ENCODE results near the gene RAD54L2.
"Not testable (repeated sequence)": the region's sequence is repeated elsewhere in the genome, so short reads cannot be mapped to it uniquely, and the experiment has no call there.

The RAD54L2 gene

GRCh38 chr3:51544011-51544775, 5.7 kb downstream of the RAD54L2 start:
- H3K9ac ChIP-seq (ENCODE audit: low read depth, low read length) = no peak overlapping the region
- no peaks in the 10 kb centered on the region for H3K27me3 ChIP-seq (ENCODE audit: control insufficient read depth, insufficient read depth, low read length)
- H3K4me2 ChIP-seq (ENCODE audit: low read length) = no peak overlapping the region
- peaks cover 14% of the 10 kb centered on the region for H3K36me3 ChIP-seq (ENCODE audit: insufficient read depth, low read length)
- no peaks in the 10 kb centered on the region for H3K9me3 ChIP-seq (replicated peaks; ENCODE audit: low read length)
- H3K4me1 ChIP-seq (ENCODE audit: control insufficient read depth, insufficient read depth, low read length) = peaks cover 13% of the 10 kb centered on the region
- no peak overlapping the region for H3K4me3 ChIP-seq (ENCODE audit: low read length)

DNA sequence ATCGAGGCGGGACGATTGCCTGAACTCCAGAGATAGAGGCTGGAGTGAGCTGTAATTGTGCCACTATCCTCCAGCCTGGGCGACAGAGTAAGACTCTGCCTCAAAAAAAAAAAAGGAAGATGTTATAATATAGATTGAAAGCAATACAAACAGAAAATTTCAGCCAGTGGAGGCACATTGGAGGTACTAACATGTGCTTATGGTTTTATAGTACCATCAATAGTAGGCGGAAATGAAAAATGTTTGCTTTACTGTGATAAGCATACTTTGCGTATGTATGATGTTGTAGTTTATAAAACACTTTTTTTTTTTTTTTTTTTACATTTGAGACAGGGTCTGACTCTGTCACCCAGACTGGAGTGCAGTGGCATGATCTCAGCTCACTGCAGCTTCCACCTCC, 8.8 kb downstream of the RAD54L2 start:
- no peak overlapping the region for H3K4me2 ChIP-seq (ENCODE audit: low read length)
- no peaks in the 10 kb centered on the region for H3K9me3 ChIP-seq (replicated peaks; ENCODE audit: low read length)
- no peaks in the 10 kb centered on the region for H3K4me1 ChIP-seq (ENCODE audit: control insufficient read depth, insufficient read depth, low read length)
- no peak overlapping the region for H3K9ac ChIP-seq (ENCODE audit: low read depth, low read length)
- no peaks in the 10 kb centered on the region for H3K27me3 ChIP-seq (ENCODE audit: control insufficient read depth, insufficient read depth, low read length)
- peaks cover 20% of the 10 kb centered on the region for H3K36me3 ChIP-seq (ENCODE audit: insufficient read depth, low read length)
- H3K4me3 ChIP-seq (ENCODE audit: low read length) = no peak overlapping the region

DNA sequence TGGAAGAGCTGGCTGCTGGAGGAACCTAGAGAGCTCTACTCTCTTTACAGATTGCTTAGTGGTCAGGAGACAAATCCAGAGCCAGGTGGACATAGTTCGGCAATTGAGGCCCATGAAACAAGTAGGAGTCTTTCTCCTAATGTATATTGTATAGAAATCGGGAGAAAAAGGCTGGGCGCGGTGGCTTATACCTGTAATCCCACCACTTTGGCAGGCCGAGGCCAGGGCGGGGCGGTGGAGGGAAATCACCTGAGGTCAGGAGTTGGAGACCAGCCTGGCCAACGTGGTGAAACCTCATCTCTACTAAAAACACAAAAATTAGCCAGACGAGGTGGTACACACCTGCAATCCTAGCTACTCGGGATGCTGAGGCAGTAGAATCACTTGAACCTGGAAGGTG, 10.8 kb downstream of the RAD54L2 start:
- H3K9me3 ChIP-seq (replicated peaks; ENCODE audit: low read length) = no peaks in the 10 kb centered on the region
- no peaks in the 10 kb centered on the region for H3K27me3 ChIP-seq (ENCODE audit: control insufficient read depth, insufficient read depth, low read length)
- H3K4me1 ChIP-seq (ENCODE audit: control insufficient read depth, insufficient read depth, low read length) = no peaks in the 10 kb centered on the region
- H3K4me2 ChIP-seq (ENCODE audit: low read length) = no peak overlapping the region
- H3K9ac ChIP-seq (ENCODE audit: low read depth, low read length) = no peak overlapping the region
- H3K4me3 ChIP-seq (ENCODE audit: low read length) = no peak overlapping the region
- H3K36me3 ChIP-seq (ENCODE audit: insufficient read depth, low read length) = peaks cover 21% of the 10 kb centered on the region

GRCh38 chr3:51550080-51550819, 11.7 kb downstream of the RAD54L2 start:
- no peak overlapping the region for H3K4me3 ChIP-seq (ENCODE audit: low read length)
- H3K27me3 ChIP-seq (ENCODE audit: control insufficient read depth, insufficient read depth, low read length) = no peaks in the 10 kb centered on the region
- no peaks in the 10 kb centered on the region for H3K9me3 ChIP-seq (replicated peaks; ENCODE audit: low read length)
- H3K36me3 ChIP-seq (ENCODE audit: insufficient read depth, low read length) = peaks cover 17% of the 10 kb centered on the region
- H3K9ac ChIP-seq (ENCODE audit: low read depth, low read length) = no peak overlapping the region
- no peaks in the 10 kb centered on the region for H3K4me1 ChIP-seq (ENCODE audit: control insufficient read depth, insufficient read depth, low read length)
- H3K4me2 ChIP-seq (ENCODE audit: low read length) = no peak overlapping the region

DNA sequence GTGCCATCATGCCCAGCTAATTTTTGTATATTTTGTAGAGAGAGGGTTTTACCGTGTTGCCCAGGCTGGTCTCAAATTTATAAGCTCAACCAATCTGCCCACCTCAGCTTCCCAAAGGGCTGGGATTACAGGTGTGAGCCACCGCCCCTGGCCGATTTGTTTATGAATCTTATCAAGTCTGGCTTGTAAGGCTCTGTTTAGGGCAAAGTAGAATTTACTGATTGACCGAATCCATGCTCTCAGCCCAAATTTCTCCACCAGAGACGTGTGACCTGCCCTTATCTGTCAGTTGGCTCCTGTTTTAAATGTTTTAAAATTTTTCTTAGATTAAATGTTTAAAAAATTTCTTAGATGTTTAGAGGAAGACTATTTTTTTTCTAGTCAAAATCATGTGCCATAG, 19.5 kb downstream of the RAD54L2 start:
- H3K9ac ChIP-seq (ENCODE audit: low read depth, low read length) = no peak overlapping the region

GRCh38 chr3:51559411-51559888, 20.9 kb downstream of the RAD54L2 start:
- Histone ChIP-seq H3K4me1 (ENCODE audit: control insufficient read depth, insufficient read depth, low read length) (peaks cover 9% of the 10 kb centered on the region), H3K9ac (ENCODE audit: low read depth, low read length) (no peak overlapping the region), H3K4me3 (ENCODE audit: low read length) (no peak overlapping the region), H3K36me3 (ENCODE audit: insufficient read depth, low read length) (peaks cover 5% of the 10 kb centered on the region), H3K27me3 (ENCODE audit: control insufficient read depth, insufficient read depth, low read length) (no peaks in the 10 kb centered on the region), H3K4me2 (ENCODE audit: low read length) (no peak overlapping the region), H3K9me3 (replicated peaks; ENCODE audit: low read length) (no peaks in the 10 kb centered on the region)

More for the DNA sequence above, 19.5 kb downstream of the RAD54L2 start:
- Histone ChIP-seq H3K36me3 (ENCODE audit: insufficient read depth, low read length) (peaks cover 13% of the 10 kb centered on the region), H3K27me3 (ENCODE audit: control insufficient read depth, insufficient read depth, low read length) (no peaks in the 10 kb centered on the region), H3K4me3 (ENCODE audit: low read length) (no peak overlapping the region), H3K9me3 (replicated peaks; ENCODE audit: low read length) (no peaks in the 10 kb centered on the region), H3K4me1 (ENCODE audit: control insufficient read depth, insufficient read depth, low read length) (peaks cover 9% of the 10 kb centered on the region), H3K4me2 (ENCODE audit: low read length) (no peak overlapping the region)

DNA sequence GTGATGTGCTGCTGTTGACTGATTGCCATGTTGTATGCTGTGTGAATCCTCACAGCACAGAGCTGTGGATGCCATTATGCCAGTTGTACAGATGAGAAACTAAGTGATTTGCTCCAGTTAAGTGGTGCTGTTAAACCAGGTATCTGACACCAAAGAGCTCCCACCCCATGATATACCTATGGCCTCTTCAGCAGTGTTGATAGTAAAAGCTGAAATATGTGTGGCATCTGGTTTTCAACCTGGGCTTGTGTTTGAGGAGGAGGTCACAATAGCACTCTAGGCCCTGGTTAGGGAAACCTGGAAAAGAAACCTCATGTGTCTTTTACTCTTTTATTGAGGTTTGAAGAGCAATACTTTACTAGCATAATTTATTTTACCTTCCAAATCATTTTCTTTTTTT, 21.4 kb downstream of the RAD54L2 start:
- H3K9me3 ChIP-seq (replicated peaks; ENCODE audit: low read length) = no peaks in the 10 kb centered on the region
- peaks cover 9% of the 10 kb centered on the region for H3K4me1 ChIP-seq (ENCODE audit: control insufficient read depth, insufficient read depth, low read length)
- H3K27me3 ChIP-seq (ENCODE audit: control insufficient read depth, insufficient read depth, low read length) = no peaks in the 10 kb centered on the region
- H3K9ac ChIP-seq (ENCODE audit: low read depth, low read length) = no peak overlapping the region
- H3K4me2 ChIP-seq (ENCODE audit: low read length) = no peak overlapping the region
- H3K4me3 ChIP-seq (ENCODE audit: low read length) = no peak overlapping the region
- peaks cover 5% of the 10 kb centered on the region for H3K36me3 ChIP-seq (ENCODE audit: insufficient read depth, low read length)

- H3K36me3 ChIP-seq (ENCODE audit: insufficient read depth, low read length); H3K9ac ChIP-seq (ENCODE audit: low read depth, low read length); H3K4me2 ChIP-seq (ENCODE audit: low read length); H3K4me1 ChIP-seq (ENCODE audit: control insufficient read depth, insufficient read depth, low read length); H3K4me3 ChIP-seq (ENCODE audit: low read length); H3K9me3 ChIP-seq (replicated peaks; ENCODE audit: low read length); H3K27me3 ChIP-seq (ENCODE audit: control insufficient read depth, insufficient read depth, low read length): not testable (repeated sequence)
Observed at GRCh38 chr3:51562403-51562802, 23.9 kb downstream of the RAD54L2 start.

DNA sequence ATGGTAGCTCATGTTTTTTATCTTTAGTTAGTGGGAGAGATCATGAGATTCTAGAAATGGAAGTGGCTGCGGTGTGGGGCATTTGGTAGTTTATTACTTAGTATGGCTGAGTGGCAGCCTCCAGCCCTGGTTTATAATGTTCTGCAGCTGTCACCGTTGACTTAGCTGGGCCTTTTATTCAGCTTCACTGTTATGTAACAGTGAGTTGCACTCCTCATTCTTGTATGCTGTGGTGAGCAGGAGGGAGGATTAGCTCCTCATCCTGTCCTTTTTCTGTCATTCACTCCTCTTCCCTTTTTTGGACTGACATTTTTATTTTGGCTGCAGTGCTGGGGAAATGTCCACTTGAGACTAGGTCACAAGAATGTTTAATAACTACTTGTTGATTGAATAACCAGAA, 29.5 kb downstream of the RAD54L2 start:
- no peaks in the 10 kb centered on the region for H3K27me3 ChIP-seq (ENCODE audit: control insufficient read depth, insufficient read depth, low read length)
- no peak overlapping the region for H3K4me3 ChIP-seq (ENCODE audit: low read length)
- peaks cover 3% of the 10 kb centered on the region for H3K36me3 ChIP-seq (ENCODE audit: insufficient read depth, low read length)
- H3K9ac ChIP-seq (ENCODE audit: low read depth, low read length) = no peak overlapping the region
- no peak overlapping the region for H3K4me2 ChIP-seq (ENCODE audit: low read length)
- no peaks in the 10 kb centered on the region for H3K9me3 ChIP-seq (replicated peaks; ENCODE audit: low read length)
- H3K4me1 ChIP-seq (ENCODE audit: control insufficient read depth, insufficient read depth, low read length) = peaks cover 3% of the 10 kb centered on the region

DNA sequence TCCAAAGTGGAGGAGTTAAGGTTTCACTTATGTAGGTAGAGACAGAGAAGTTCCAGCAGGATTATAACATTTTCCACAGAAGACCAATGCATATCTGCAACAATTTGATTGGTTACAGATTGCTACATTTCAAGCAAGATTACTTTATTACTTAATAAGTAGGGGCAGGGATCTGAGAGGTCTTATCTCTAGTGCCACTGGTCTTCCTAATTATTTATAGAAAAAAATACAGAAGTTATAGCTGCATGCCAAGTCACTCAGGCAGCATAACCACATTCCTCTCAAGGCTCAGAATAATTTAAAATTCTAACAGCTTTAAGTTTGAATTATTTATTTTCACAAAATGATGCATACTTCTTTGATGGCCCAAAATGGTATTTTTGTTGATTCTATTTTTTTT, 30.5 kb downstream of the RAD54L2 start:
- Histone ChIP-seq H3K36me3 (ENCODE audit: insufficient read depth, low read length) (peaks cover 8% of the 10 kb centered on the region), H3K9me3 (replicated peaks; ENCODE audit: low read length) (no peaks in the 10 kb centered on the region), H3K4me3 (ENCODE audit: low read length) (no peak overlapping the region), H3K4me2 (ENCODE audit: low read length) (no peak overlapping the region), H3K9ac (ENCODE audit: low read depth, low read length) (no peak overlapping the region), H3K27me3 (ENCODE audit: control insufficient read depth, insufficient read depth, low read length) (no peaks in the 10 kb centered on the region), H3K4me1 (ENCODE audit: control insufficient read depth, insufficient read depth, low read length) (peaks cover 3% of the 10 kb centered on the region)

DNA sequence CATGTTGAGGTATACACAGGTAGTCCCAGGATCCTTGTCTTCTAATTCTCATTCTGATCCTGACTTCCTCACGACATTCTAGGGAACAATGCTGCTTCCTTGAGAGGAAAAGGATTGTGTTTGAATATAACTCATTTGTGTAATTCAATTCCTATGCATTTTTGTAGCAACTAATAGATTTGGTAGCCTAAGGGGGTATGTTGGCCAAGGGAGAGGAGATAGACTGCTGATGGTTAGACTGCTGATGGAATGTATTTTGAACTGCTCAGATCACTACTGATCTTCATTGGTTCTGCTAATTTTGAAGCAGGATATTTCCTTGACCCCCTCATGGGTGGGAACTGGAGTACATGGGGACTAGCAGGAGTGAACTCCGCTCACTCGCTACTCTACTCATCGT, 39.7 kb downstream of the RAD54L2 start:
- Histone ChIP-seq H3K4me1 (ENCODE audit: control insufficient read depth, insufficient read depth, low read length) (no peaks in the 10 kb centered on the region), H3K9ac (ENCODE audit: low read depth, low read length) (no peak overlapping the region), H3K9me3 (replicated peaks; ENCODE audit: low read length) (no peaks in the 10 kb centered on the region), H3K36me3 (ENCODE audit: insufficient read depth, low read length) (peaks cover 15% of the 10 kb centered on the region), H3K4me2 (ENCODE audit: low read length) (no peak overlapping the region), H3K27me3 (ENCODE audit: control insufficient read depth, insufficient read depth, low read length) (no peaks in the 10 kb centered on the region), H3K4me3 (ENCODE audit: low read length) (no peak overlapping the region)

- Histone ChIP-seq H3K9ac (ENCODE audit: low read depth, low read length) (no peak overlapping the region), H3K27me3 (ENCODE audit: control insufficient read depth, insufficient read depth, low read length) (no peaks in the 10 kb centered on the region), H3K4me2 (ENCODE audit: low read length) (no peak overlapping the region), H3K9me3 (replicated peaks; ENCODE audit: low read length) (no peaks in the 10 kb centered on the region), H3K4me1 (ENCODE audit: control insufficient read depth, insufficient read depth, low read length) (no peaks in the 10 kb centered on the region), H3K4me3 (ENCODE audit: low read length) (no peak overlapping the region), H3K36me3 (ENCODE audit: insufficient read depth, low read length) (peaks cover 12% of the 10 kb centered on the region)
Observed at GRCh38 chr3:51580418-51580817, 41.9 kb downstream of the RAD54L2 start.
